Measurements from ENCODE around the gene CDH10.

CDH10 gene

GRCh38 chr5:24547132-24547531 lies 97.6 kb downstream of the CDH10 start:
- TF ChIP-seq ZNF274 (IDR thresholded peaks at IDR 0.05; ENCODE audit: low read depth, low read length) = no peak
- H3K4me3 ChIP-seq (ENCODE audit: low read length) = no peak overlapping the region

- H3K4me3 ChIP-seq (ENCODE audit: low read length) = no peak overlapping the region
- no peak for TF ChIP-seq ZNF274 (IDR thresholded peaks at IDR 0.05; ENCODE audit: low read depth, low read length)
Observed at GRCh38 chr5:24539613-24540012, 105.2 kb downstream of the CDH10 start.

- TF ChIP-seq ZNF274 (IDR thresholded peaks at IDR 0.05; ENCODE audit: low read depth, low read length) = no peak
- H3K4me3 ChIP-seq (ENCODE audit: low read length) = no peak overlapping the region
Observed at GRCh38 chr5:24538346-24538745, 106.4 kb downstream of the CDH10 start.

GRCh38 chr5:24535646-24536045 lies 109.1 kb downstream of the CDH10 start:
- TF ChIP-seq ZNF274 (IDR thresholded peaks at IDR 0.05; ENCODE audit: low read depth, low read length) = no peak
- H3K4me3 ChIP-seq (ENCODE audit: low read length) = no peak overlapping the region

GRCh38 chr5:24530906-24531305 lies 113.9 kb downstream of the CDH10 start:
- TF ChIP-seq ZNF274 (IDR thresholded peaks at IDR 0.05; ENCODE audit: low read depth, low read length) = no peak
- H3K4me3 ChIP-seq (ENCODE audit: low read length) = no peak overlapping the region

- no peak overlapping the region for H3K4me3 ChIP-seq (ENCODE audit: low read length)
- no peak for TF ChIP-seq ZNF274 (IDR thresholded peaks at IDR 0.05; ENCODE audit: low read depth, low read length)
Observed at GRCh38 chr5:24525414-24525813, 119.4 kb downstream of the CDH10 start.

- TF ChIP-seq ZNF274 (IDR thresholded peaks at IDR 0.05; ENCODE audit: low read depth, low read length) = no peak
- H3K4me3 ChIP-seq (ENCODE audit: low read length) = no peak overlapping the region
Observed at GRCh38 chr5:24512423-24512822, 132.4 kb downstream of the CDH10 start.

GRCh38 chr5:24510523-24510988 lies 134.2 kb downstream of the CDH10 start:
- TF ChIP-seq ZNF274 (IDR thresholded peaks at IDR 0.05; ENCODE audit: low read depth, low read length) = no peak
- no peak overlapping the region for H3K4me3 ChIP-seq (ENCODE audit: low read length)

GRCh38 chr5:24509943-24510342 lies 134.8 kb downstream of the CDH10 start:
- TF ChIP-seq ZNF274 (IDR thresholded peaks at IDR 0.05; ENCODE audit: low read depth, low read length) = no peak

GRCh38 chr5:24505258-24505657 lies 139.5 kb downstream of the CDH10 start:
- TF ChIP-seq ZNF274 (IDR thresholded peaks at IDR 0.05; ENCODE audit: low read depth, low read length) = no peak

More at GRCh38 chr5:24509943-24510342, 134.8 kb downstream of the CDH10 start:
- H3K4me3 ChIP-seq (ENCODE audit: low read length) = no peak overlapping the region

GRCh38 chr5:24497591-24498157 lies 147.1 kb downstream of the CDH10 start:
- H3K4me3 ChIP-seq (ENCODE audit: low read length) = no peak overlapping the region
- no peak for TF ChIP-seq ZNF274 (IDR thresholded peaks at IDR 0.05; ENCODE audit: low read depth, low read length)

More at GRCh38 chr5:24505258-24505657, 139.5 kb downstream of the CDH10 start:
- no peak overlapping the region for H3K4me3 ChIP-seq (ENCODE audit: low read length)

- H3K4me3 ChIP-seq (ENCODE audit: low read length) = no peak overlapping the region
- TF ChIP-seq ZNF274 (IDR thresholded peaks at IDR 0.05; ENCODE audit: low read depth, low read length) = no peak
Observed at GRCh38 chr5:24497145-24497544, 147.6 kb downstream of the CDH10 start.

- H3K4me3 ChIP-seq (ENCODE audit: low read length) = no peak overlapping the region
- TF ChIP-seq ZNF274 (IDR thresholded peaks at IDR 0.05; ENCODE audit: low read depth, low read length) = no peak
Observed at GRCh38 chr5:24496268-24496667, 148.5 kb downstream of the CDH10 start.

- TF ChIP-seq ZNF274 (IDR thresholded peaks at IDR 0.05; ENCODE audit: low read depth, low read length) = no peak
- H3K4me3 ChIP-seq (ENCODE audit: low read length) = no peak overlapping the region
Observed at GRCh38 chr5:24492229-24492628, 152.5 kb downstream of the CDH10 start.

- no peak for TF ChIP-seq ZNF274 (IDR thresholded peaks at IDR 0.05; ENCODE audit: low read depth, low read length)
- H3K4me3 ChIP-seq (ENCODE audit: low read length) = no peak overlapping the region
Observed at GRCh38 chr5:24491490-24491889, 153.3 kb downstream of the CDH10 start.

Data from GM08714 (cell line).